Measurements from ENCODE around the gene PRPF39.

- no peak for TF ChIP-seq CTCF (IDR thresholded peaks at IDR 0.05; ENCODE audit: low read length)
- TF ChIP-seq EZH2 (optimal IDR thresholded peaks at IDR 0.05; ENCODE audit: low read depth, low read length), result no peak
Observed at GRCh38 chr14:45091710-45092109, 7.8 kb downstream of the PRPF39 start.
